Fibroblast of mammary gland (primary cell): Measurements from ENCODE around the gene PARP16.
"Not testable (repeated sequence)": the region's sequence is repeated elsewhere in the genome, so short reads cannot be mapped to it uniquely, and the experiment has no call there.

Source experiments
- DNase-seq: peaks from one replicate; pipeline ENCODE4 v3.0.0-alpha.2; 2010; ENCODE audit warnings: low read depth
- H3K4me3 ChIP-seq: 2 replicates; pipeline ENCODE4 v1.5.1; 2011; ENCODE audit warnings: low read depth, mild to moderate bottlenecking, low read length, moderate library complexity; ENCODE audit not compliant: control insufficient read depth
- CTCF ChIP-seq: conservative IDR thresholded peaks from 2 replicates; pipeline ENCODE4 v1.5.1; 2011; ENCODE audit warnings: low read depth, low read length, inconsistent platforms; ENCODE audit not compliant: control insufficient read depth, insufficient read depth

The PARP16 gene

GRCh38 chr15:65245096-65245856, 41.4 kb downstream of the PARP16 start:
- peak; percentile 87 for DNase-seq
- no peak for TF ChIP-seq CTCF
- no peak overlapping the region for H3K4me3 ChIP-seq

- H3K4me3 ChIP-seq, result no peak overlapping the region
- TF ChIP-seq CTCF, result no peak
- DNase-seq, result peak; percentile 20
Measured at GRCh38 chr15:65244638-65245037, 42.0 kb downstream of the PARP16 start.

- not testable (repeated sequence) for DNase-seq, H3K4me3 ChIP-seq
Measured at GRCh38 chr15:65236443-65236842, 50.2 kb downstream of the PARP16 start.

- no peak for TF ChIP-seq CTCF
- H3K4me3 ChIP-seq, result no peak overlapping the region
- DNase-seq, result peak; percentile 19
Measured at GRCh38 chr15:65233696-65234095, 53.0 kb downstream of the PARP16 start.

GRCh38 chr15:65232520-65232919, 54.2 kb downstream of the PARP16 start:
- H3K4me3 ChIP-seq, result no peak overlapping the region
- peak; percentile 6 for DNase-seq
- no peak for TF ChIP-seq CTCF

- DNase-seq, result no peak
- TF ChIP-seq CTCF, result no peak
- H3K4me3 ChIP-seq, result no peak overlapping the region
Measured at GRCh38 chr15:65231306-65231705, 55.4 kb downstream of the PARP16 start.

GRCh38 chr15:65226901-65227300, 59.8 kb downstream of the PARP16 start:
- H3K4me3 ChIP-seq, DNase-seq: not testable (repeated sequence)

- no peak for TF ChIP-seq CTCF
- H3K4me3 ChIP-seq, result no peak overlapping the region
- no peak for DNase-seq
Measured at GRCh38 chr15:65226221-65226620, 60.5 kb downstream of the PARP16 start.
